Measurements from ENCODE around the gene ROBO2. TPM values are rescaled to one million over a fixed set of nuclear protein-coding genes. Genes with fewer than 3 reads are reported as not detected.

The ROBO2 gene
- total and polyA plus RNA-seq, 10 of the 15 experiments (the other 5 are each of a cell fraction or from before 2014, with no cell fraction given) = 0.22 to 2.5 (median 0.81) TPM

GRCh38 chr3:77195766-77196545 is 156.1 kb downstream of the ROBO2 start:
- in situ Hi-C loops (cut with MboI) = no loop called here
- Histone ChIP-seq H2AFZ (ENCODE audit: control insufficient read depth, low read depth, low read length) (no peak overlapping the region), H3K27ac (ENCODE audit: control insufficient read depth, insufficient read depth) (no peak overlapping the region), H4K20me1 (ENCODE audit: control insufficient read depth, insufficient read depth) (no peaks in the 10 kb centered on the region), H3K27me3 (replicated peaks in 1 of 2; ENCODE audit: control insufficient read depth in 2 of 2, insufficient read depth in 2 of 2, low read length in 1 of 2) (no peaks in the 10 kb centered on the region), H3K79me2 (ENCODE audit: control insufficient read depth, insufficient read depth, low read length) (no peaks in the 10 kb centered on the region), H3K4me1 (ENCODE audit: control insufficient read depth, insufficient read depth, low read length) (no peaks in the 10 kb centered on the region), H3K4me3 (no peak overlapping the region), H3K36me3 (ENCODE audit: control insufficient read depth in 2 of 2, insufficient read depth in 2 of 2, low read length in 1 of 2) (no peaks in the 10 kb centered on the region), H3K9me3 (replicated peaks; ENCODE audit: control insufficient read depth, insufficient read depth, low read length) (no peaks in the 10 kb centered on the region), H3K9ac (ENCODE audit: control insufficient read depth, insufficient read depth, low read length) (no peak overlapping the region), H3K4me2 (ENCODE audit: control insufficient read depth, insufficient read depth) (no peak overlapping the region)
- TF ChIP-seq, protein P1, sequence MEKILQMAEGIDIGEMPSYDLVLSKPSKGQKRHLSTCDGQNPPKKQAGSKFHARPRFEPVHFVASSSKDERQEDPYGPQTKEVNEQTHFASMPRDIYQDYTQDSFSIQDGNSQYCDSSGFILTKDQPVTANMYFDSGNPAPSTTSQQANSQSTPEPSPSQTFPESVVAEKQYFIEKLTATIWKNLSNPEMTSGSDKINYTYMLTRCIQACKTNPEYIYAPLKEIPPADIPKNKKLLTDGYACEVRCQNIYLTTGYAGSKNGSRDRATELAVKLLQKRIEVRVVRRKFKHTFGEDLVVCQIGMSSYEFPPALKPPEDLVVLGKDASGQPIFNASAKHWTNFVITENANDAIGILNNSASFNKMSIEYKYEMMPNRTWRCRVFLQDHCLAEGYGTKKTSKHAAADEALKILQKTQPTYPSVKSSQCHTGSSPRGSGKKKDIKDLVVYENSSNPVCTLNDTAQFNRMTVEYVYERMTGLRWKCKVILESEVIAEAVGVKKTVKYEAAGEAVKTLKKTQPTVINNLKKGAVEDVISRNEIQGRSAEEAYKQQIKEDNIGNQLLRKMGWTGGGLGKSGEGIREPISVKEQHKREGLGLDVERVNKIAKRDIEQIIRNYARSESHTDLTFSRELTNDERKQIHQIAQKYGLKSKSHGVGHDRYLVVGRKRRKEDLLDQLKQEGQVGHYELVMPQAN (conservative IDR thresholded peaks at IDR 0.05) = no peak
- no peak for TF ChIP-seq SREBF1 (IDR thresholded peaks at IDR 0.05; ENCODE audit: low read length)
- no peak for TF ChIP-seq HCFC1 (IDR thresholded peaks at IDR 0.05; ENCODE audit: low read length)
- no peak for TF ChIP-seq ZNF384 (IDR thresholded peaks at IDR 0.05; ENCODE audit: borderline replicate concordance, low read depth, low read length)
- no peak for TF ChIP-seq EZH2 (IDR thresholded peaks at IDR 0.05; ENCODE audit: borderline replicate concordance, control insufficient read depth, low read depth, low read length)
- no peak for TF ChIP-seq MEF2A (IDR thresholded peaks at IDR 0.05; ENCODE audit: insufficient read depth, low read depth, low read length)
- TF ChIP-seq KAT2A (conservative IDR thresholded peaks at IDR 0.05; ENCODE audit: control insufficient read depth, low read depth, low read length) = no peak
- no peak for TF ChIP-seq BCL11A (IDR thresholded peaks at IDR 0.05; ENCODE audit: low read depth, low read length)
- no peak for TF ChIP-seq RAD51 (IDR thresholded peaks at IDR 0.05)
- TF ChIP-seq ZZZ3 (IDR thresholded peaks at IDR 0.05; ENCODE audit: control insufficient read depth, insufficient read length, low read depth) = no peak
- no peak for TF ChIP-seq MTA2 (IDR thresholded peaks at IDR 0.05; ENCODE audit: low read depth)
- TF ChIP-seq, protein P2, sequence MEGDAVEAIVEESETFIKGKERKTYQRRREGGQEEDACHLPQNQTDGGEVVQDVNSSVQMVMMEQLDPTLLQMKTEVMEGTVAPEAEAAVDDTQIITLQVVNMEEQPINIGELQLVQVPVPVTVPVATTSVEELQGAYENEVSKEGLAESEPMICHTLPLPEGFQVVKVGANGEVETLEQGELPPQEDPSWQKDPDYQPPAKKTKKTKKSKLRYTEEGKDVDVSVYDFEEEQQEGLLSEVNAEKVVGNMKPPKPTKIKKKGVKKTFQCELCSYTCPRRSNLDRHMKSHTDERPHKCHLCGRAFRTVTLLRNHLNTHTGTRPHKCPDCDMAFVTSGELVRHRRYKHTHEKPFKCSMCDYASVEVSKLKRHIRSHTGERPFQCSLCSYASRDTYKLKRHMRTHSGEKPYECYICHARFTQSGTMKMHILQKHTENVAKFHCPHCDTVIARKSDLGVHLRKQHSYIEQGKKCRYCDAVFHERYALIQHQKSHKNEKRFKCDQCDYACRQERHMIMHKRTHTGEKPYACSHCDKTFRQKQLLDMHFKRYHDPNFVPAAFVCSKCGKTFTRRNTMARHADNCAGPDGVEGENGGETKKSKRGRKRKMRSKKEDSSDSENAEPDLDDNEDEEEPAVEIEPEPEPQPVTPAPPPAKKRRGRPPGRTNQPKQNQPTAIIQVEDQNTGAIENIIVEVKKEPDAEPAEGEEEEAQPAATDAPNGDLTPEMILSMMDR (IDR thresholded peaks at IDR 0.05 in 2 of 3, conservative IDR thresholded peaks at IDR 0.05 in 1 of 3; ENCODE audit: control insufficient read depth in 2 of 3, extremely low read depth in 1 of 3, insufficient read depth in 1 of 3, low read depth in 3 of 3, low read length in 3 of 3) = no peak
- TF ChIP-seq FOXM1 (IDR thresholded peaks at IDR 0.05; ENCODE audit: low read depth, low read length) = no peak
- no peak for TF ChIP-seq NR2C1 (IDR thresholded peaks at IDR 0.05)
- CTCF ChIA-PET = interaction anchor here (0.9 kb wide), 1 partner anchor 91 kb away, joined by 3 read pairs; no protein-coding TSS in a partner anchor
- 29% methylated on average over 12 of the region's 12 CpGs for WGBS (ENCODE audit: insufficient coverage, insufficient replicate concordance, low lambda C conversion rate, missing lambda C conversion rate)
- SMC1A ChIA-PET (ENCODE audit: uncharacterized antibody, unreplicated experiment) = no interaction called here
- POLR2A ChIA-PET = no interaction called here
- DNase-seq (ENCODE audit: low read depth, low spot score) = no peak
- no peak for ATAC-seq
- intact Hi-C loops (cut with micrococcal nuclease; ENCODE audit: unreplicated experiment) = no loop called here
- BruUV-seq (replicated peaks) = no TSS peak
- no peak for FAIRE-seq
- RAD21 ChIA-PET (ENCODE audit: unreplicated experiment) = no interaction called here

All from GM12878 (cell line).